D341Med (cell line): ENCODE data around the gene EXOC6B.

ENCODE experiments used
- DNase-seq: peaks from one replicate; pipeline ENCODE4 v3.0.0; 2012; ENCODE audit warnings: low spot score

The EXOC6B gene

GRCh38 chr2:72144632-72145288, 681.1 kb downstream of the EXOC6B start:
- DNase-seq, result peak; percentile 47

DNA sequence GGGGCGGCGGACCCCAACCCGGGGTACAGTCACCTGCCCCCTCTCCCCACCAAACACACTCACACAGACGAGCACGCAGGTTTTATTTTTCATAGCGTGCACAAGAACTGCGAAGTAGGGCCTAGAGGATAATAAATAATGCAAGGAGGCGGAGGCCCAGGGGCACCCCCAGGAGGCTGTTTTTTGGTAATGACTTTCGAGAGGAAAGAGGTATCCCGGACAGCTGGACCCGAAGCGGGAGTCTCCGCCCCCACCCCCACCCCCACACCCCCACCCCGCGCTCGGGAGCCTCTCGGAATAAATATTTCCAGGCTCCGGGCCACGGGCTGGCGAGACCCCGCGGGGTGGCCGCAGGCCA, 681.6 kb downstream of the EXOC6B start:
- no peak for DNase-seq

DNA sequence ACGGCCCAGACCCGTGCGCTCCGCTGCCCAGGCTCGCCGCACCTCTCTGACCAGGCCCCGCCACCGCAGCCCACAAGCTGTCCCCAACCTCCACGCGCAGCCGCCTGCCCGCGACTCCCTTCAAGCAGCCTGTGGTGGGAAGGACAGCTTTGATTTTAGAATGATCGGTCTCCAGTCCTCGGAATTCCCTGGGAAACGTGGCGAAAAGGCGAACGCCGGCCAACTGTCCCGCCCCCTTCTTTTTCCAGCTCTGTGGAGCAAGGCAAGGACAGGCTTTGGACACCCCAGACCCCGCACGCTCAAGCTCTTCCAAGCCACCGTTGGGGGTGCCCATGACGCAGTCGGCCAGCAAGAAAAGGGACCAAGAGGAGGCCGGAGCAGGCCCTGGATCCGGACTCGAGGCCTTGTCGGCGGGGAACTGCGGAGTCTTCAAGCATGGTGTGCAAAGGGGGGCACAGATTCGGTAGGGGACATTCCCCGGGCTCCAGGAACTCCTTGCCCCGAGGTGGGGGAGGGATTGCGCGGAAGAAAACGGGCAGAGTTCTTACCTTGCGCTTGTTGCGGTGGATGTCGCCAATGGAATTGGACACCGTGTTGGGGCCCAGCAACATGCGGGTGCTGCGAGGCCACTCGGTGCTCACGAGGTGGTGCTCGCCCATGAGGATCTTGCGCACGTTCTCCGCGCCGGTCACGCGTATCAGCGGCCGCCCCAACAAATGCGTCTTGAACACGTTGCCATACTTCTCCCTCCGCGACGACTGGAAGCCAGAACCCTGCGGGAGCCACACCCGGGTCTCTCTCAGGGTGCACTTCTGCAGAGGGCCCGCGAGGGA, 682.2 kb downstream of the EXOC6B start:
- no peak for DNase-seq

- peak; percentile 4 for DNase-seq
Observed at GRCh38 chr2:72142570-72143440, 683.0 kb downstream of the EXOC6B start.

DNA sequence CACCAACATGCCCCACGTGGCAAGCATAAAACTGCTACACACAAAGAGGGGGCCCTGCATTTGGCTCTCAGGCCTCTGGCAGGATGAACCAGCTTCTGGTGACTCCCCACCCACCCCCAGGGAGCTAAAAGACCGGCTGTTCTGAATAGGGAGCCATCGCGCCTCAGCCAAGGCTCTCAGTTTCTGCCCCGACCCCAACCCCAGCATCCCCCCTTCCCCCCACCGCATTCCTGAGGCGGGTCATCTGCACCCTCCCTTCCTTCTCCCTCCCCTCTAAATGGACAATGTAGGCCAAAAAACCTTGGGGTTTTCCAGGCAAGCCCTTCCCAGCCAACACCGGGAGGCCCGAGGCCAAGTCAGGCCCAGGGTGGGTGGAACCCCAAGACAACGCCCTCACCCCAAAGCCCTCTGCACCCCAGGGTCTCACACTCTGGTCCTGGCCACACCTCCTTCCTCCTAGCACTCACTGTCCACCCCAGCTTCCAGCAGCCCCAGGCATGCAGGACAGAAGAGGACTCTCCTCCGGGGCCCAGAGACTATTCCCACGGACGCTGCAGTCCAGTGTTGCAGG, 683.9 kb downstream of the EXOC6B start:
- peak; percentile 4 for DNase-seq

DNA sequence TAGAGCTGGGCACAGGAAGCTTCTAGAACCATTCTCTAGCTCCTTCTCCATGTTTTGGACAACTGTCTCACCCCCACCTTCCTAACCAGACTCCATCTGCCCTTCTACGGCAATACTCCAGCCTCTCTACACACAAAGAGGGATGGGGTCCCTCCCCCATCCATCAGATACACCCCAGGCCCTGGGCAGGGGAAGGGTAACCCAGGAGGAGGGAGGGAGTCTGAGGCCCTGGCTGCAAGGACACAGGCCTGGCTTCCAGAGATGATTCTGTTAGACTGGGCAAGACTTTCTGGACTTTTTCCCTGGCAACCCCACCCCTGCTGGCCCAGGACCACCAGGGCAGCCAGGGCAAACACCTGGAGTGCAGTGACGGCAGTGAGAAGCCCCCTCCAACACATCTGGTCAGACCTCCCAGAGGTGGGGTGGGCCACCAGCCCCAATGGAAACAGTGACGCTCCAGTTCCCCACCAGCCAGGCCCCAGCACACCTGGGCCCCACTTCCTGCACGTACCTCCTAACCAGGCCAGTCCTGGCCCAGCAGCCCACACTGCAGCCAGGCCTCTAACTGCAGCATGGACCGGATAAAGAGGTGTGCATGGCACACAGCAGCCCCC, 684.7 kb downstream of the EXOC6B start:
- no peak for DNase-seq

- no peak for DNase-seq
Observed at GRCh38 chr2:72140621-72140960, 685.2 kb downstream of the EXOC6B start.

DNA sequence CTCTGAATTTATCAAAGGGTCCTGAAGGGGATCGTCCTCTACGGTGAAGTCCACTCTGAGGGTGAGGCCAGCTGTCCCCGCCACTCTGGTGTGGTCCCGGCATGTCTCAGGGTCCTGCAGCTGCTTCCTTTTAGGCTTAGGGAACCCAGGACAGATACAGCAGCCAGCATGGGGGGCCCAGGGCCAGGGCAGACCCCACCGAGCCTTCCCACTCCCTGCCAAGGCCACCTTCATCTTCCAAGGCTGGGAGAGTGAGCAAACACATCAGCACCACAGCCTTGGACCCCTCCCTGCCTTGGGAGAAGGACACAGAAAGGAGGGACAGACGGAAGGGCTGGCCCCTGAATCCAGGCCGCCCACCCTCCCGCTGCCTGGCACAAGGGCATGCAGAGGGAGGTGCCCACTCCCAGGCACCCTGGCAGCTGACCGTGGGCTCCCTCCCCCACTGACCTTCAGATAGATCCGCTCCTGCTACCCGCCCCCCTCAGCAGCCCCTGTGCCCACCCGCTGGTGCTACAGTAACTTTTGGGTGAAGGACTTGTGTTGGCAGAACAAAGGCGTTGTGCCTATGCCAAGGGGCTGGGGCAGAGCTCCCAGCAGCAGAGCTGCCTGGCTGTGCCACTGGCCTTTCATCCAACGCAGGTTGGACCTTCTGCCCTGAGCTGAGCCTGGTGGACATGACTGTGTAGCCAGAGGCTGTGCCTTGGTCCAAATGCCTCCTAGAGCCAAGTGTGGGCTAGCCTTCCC, 685.8 kb downstream of the EXOC6B start:
- DNase-seq, result no peak

- no peak for DNase-seq
Observed at GRCh38 chr2:72139471-72139873, 686.4 kb downstream of the EXOC6B start.

DNA sequence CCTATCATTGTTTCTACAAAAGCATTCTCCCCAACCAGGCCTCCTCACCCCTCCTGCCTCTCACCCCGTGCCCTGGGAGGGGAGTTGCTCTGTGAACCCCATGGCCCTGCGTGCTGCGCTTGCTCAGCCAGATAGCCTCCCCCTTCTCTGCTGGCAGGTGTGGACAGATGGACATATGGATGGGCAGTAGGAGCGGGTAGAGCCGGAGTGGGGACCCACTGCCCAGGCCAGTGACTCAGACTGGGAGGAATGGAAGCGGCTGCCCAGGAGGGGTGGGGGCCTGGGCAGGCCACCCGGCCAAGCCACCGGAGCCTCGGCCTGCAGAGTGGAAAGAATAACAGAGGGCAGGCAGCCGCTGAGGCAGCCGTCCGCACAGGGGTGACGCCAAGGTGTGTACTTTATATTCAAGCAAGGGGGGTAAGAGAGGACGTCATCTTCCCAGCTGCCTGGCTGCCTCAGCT, 686.9 kb downstream of the EXOC6B start:
- DNase-seq, result no peak

DNA sequence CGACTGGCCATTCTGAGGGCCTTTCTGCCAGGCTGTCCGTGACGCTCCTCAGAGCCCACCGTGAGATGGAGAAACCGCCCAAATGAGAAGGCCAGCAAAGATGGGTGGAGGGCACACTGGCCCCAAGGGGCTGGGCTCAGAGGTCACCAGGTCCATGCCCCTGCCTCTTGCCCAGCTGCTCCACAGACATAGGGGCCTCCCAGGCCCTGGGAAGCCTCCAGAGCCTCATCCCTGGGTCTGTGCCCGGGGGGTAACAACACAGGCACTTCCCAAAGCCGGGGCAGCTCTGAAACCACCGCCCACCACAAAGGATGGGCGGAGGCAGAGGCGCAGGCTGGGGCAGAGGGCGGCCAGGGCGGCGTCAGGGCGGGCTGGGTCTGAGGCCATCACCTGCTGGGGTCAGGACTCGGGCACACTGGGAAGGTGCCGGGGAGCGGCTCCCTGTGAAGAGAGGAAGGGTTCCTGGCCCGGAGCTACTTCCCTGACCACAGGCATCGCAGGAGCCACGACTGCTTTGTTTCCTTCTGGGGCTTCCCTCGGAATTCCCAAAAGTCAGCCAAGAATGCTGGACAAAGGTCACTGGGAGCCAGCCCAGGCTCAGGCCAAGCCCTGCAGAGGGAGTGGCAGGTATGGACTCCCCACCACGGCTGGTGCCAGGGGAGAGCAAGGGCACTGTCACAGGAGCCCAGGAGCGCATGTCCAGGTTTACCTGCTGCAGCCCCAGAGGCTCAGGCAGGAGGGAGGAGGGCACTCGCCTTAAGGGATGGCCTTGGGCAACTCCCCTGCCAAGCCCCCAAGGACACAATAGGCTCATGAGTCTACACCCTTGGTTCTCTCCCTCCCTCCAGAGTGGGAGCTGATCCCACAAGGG, 687.6 kb downstream of the EXOC6B start:
- no peak for DNase-seq

GRCh38 chr2:72137498-72138010, 688.3 kb downstream of the EXOC6B start:
- peak; percentile 80 for DNase-seq

GRCh38 chr2:72136933-72137497, 688.8 kb downstream of the EXOC6B start:
- DNase-seq, result no peak

- no peak for DNase-seq
Observed at GRCh38 chr2:72136331-72136730, 689.5 kb downstream of the EXOC6B start.

- no peak for DNase-seq
Observed at GRCh38 chr2:72135921-72136320, 689.9 kb downstream of the EXOC6B start.

- no peak for DNase-seq
Observed at GRCh38 chr2:72134997-72135800, 690.6 kb downstream of the EXOC6B start.

DNA sequence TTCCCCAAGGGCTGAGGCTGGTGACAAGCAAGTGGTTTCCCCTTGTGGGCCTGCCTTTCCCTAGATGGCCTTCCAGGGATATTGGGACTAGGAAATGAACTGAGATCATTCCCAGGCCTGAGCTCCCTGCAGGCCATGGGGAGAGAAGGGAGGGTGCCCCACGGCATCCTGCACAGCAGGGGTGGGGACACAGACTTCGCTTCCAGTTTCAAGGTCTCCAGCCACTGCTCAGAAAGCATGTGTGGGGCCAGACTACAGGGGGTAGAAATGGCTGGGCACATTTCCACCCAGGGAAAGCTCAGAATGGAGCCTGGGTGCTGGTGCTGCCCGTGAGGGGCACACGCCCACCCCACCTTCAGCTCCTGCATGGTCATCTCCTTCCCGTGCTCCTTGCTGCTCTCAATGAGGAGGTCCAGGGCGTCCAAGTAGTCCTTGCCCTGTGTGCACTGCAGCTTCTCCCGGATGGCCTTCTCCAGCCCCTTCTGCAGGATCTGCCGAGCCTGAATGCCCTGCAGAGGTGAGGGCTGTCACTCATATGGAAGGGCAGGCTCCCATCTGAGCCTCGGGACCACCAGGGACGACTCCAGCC, 691.3 kb downstream of the EXOC6B start:
- no peak for DNase-seq

- no peak for DNase-seq
Observed at GRCh38 chr2:72133721-72134407, 692.0 kb downstream of the EXOC6B start.
